HepG2 (cell line): ENCODE data around the gene B4GALT5. TPM values are rescaled to one million over a fixed set of nuclear protein-coding genes. Genes with fewer than 3 reads are reported as not detected.

Source experiments
- AHR ChIP-seq: IDR thresholded peaks from 2 replicates; pipeline ENCODE4 v1.6.1; 2018; ENCODE audit warnings: missing genetic modification reagents, missing compliant biosample characterization
- HOXA9 ChIP-seq: sonication (generic); formaldehyde crosslinking; IDR thresholded peaks from 2 replicates; pipeline ENCODE4 v1.8.1; 2022; ENCODE audit warnings: missing genetic modification reagents, mild to moderate bottlenecking, moderate library complexity, borderline replicate concordance
- KDM2A ChIP-seq: sonication (generic); formaldehyde crosslinking; IDR thresholded peaks from 2 replicates; pipeline ENCODE4 v1.4.0; 2020; ENCODE audit warnings: low read depth, missing genetic modification reagents, borderline replicate concordance
- MAFK ChIP-seq, 2 experiments: IDR thresholded peaks in 1 of 2; conservative IDR thresholded peaks in 1 of 2; 2 replicates each; pipeline ENCODE4 v1.6.1; 2011; ENCODE audit warnings: improper control_type of control experiment in 2 of 2, low read length in 2 of 2
- NCOR1 ChIP-seq: fragments of 200-600 bp; sonication (generic); IDR thresholded peaks from 2 replicates; pipeline ENCODE4 v1.7.0; 2017; ENCODE audit warnings: antibody characterized with exemption, low read length, borderline replicate concordance
- RBAK ChIP-seq: sonication (generic); formaldehyde crosslinking; IDR thresholded peaks from 2 replicates; pipeline ENCODE4 v1.5.1; 2020; ENCODE audit warnings: mild to moderate bottlenecking, missing genetic modification reagents
- REPIN1 ChIP-seq: sonication (generic); formaldehyde crosslinking; IDR thresholded peaks from 2 replicates; pipeline ENCODE4 v1.8.0; 2022; ENCODE audit warnings: missing genetic modification reagents, low read depth, mild to moderate bottlenecking, borderline replicate concordance
- SALL2 ChIP-seq: sonication (generic); formaldehyde crosslinking; IDR thresholded peaks from 2 replicates; pipeline ENCODE4 v1.8.1; 2023; ENCODE audit warnings: mild to moderate bottlenecking, missing genetic modification reagents, inconsistent platforms
- SOX6 ChIP-seq, 2 experiments: fragments of 450-650 bp in 1 of 2; sonication (generic) in 1 of 2; formaldehyde crosslinking in 1 of 2; IDR thresholded peaks; 2 replicates each; pipeline versions ENCODE4 v1.4.0 to v1.6.1; 2017 to 2020; ENCODE audit warnings: antibody characterized with exemption in 1 of 2, mild to moderate bottlenecking in 1 of 2, missing genetic modification reagents in 1 of 2
- SP1 ChIP-seq, 2 experiments: fragments of 450-650 bp in 1 of 2; sonication (generic) in 1 of 2; formaldehyde crosslinking in 1 of 2; IDR thresholded peaks; 2 replicates each; pipeline versions ENCODE4 v1.4.0 to v1.6.1; 2016 to 2020; ENCODE audit warnings: missing genetic modification reagents in 1 of 2
- XBP1 ChIP-seq: sonication (generic); formaldehyde crosslinking; IDR thresholded peaks from 2 replicates; pipeline ENCODE4 v1.5.0; 2020; ENCODE audit warnings: missing genetic modification reagents
- ZNF20 ChIP-seq: sonication (generic); formaldehyde crosslinking; IDR thresholded peaks from 2 replicates; pipeline ENCODE4 v1.4.0; 2020; ENCODE audit warnings: mild to moderate bottlenecking, moderate library complexity, missing genetic modification reagents
- ZNF713 ChIP-seq: sonication (generic); formaldehyde crosslinking; IDR thresholded peaks from 2 replicates; pipeline ENCODE4 v1.4.0; 2020; ENCODE audit warnings: mild to moderate bottlenecking, missing genetic modification reagents
- ZNF781 ChIP-seq: sonication (generic); formaldehyde crosslinking; IDR thresholded peaks from 2 replicates; pipeline ENCODE4 v1.5.1; 2020; ENCODE audit warnings: borderline replicate concordance, mild to moderate bottlenecking, missing genetic modification reagents; ENCODE audit errors: not compliant biosample characterization
- ZNF782 ChIP-seq: sonication (generic); formaldehyde crosslinking; IDR thresholded peaks from 2 replicates; pipeline ENCODE4 v1.4.0; 2020; ENCODE audit warnings: missing genetic modification reagents, mild to moderate bottlenecking, borderline replicate concordance
- polyA plus RNA-seq, 8 experiments: library from polyadenylated mRNA; depleted of rRNA in 3 of 8; stranded (reverse) in 7 of 8; unstranded in 1 of 8; fragments of >200 nt; fragmentation: Illumina TruSeq in 4 of 8; extraction: Trizol in 4 of 8; gene quantifications; 2 replicates each; pipeline versions ENCODE4 v1.2.1 to v1.2.3, GENCODE V29; 2011 to 2016; ENCODE audit warnings: low read depth in 4 of 8, missing spikeins in 1 of 8, mixed read lengths in 1 of 8; ENCODE audit not compliant: insufficient read depth in 1 of 8
- total RNA-seq, 5 experiments: library from RNA; depleted of rRNA; stranded (reverse); fragments of >200 nt; fragmentation: Illumina TruSeq; extraction: Trizol; gene quantifications; 2 replicates each; pipeline ENCODE4 v1.2.3, GENCODE V29; 2016; ENCODE audit warnings: low read depth in 1 of 5
- TF ChIP-seq, protein P1 (sequence below): sonication (generic); formaldehyde crosslinking; IDR thresholded peaks from 2 replicates; pipeline ENCODE4 v1.5.0; 2020; ENCODE audit warnings: missing genetic modification reagents
- TF ChIP-seq, protein P2 (sequence below): sonication (generic); formaldehyde crosslinking; IDR thresholded peaks from 2 replicates; pipeline ENCODE4 v1.5.0; 2020; ENCODE audit warnings: missing genetic modification reagents, mild to moderate bottlenecking, borderline replicate concordance
- TF ChIP-seq, protein P3 (sequence below): sonication (generic); formaldehyde crosslinking; IDR thresholded peaks from 2 replicates; pipeline ENCODE4 v1.4.0; 2020; ENCODE audit warnings: missing genetic modification reagents, borderline replicate concordance
- TF ChIP-seq, protein P4 (sequence below): sonication (generic); formaldehyde crosslinking; IDR thresholded peaks from 2 replicates; pipeline ENCODE4 v1.5.1; 2020; ENCODE audit warnings: mild to moderate bottlenecking, moderate library complexity, missing genetic modification reagents

B4GALT5 gene
- total and polyA plus RNA-seq, 2 of the 13 experiments (the other 11 are each of a cell fraction or from before 2014, with no cell fraction given) = 27.3 to 30.9 TPM

DNA sequence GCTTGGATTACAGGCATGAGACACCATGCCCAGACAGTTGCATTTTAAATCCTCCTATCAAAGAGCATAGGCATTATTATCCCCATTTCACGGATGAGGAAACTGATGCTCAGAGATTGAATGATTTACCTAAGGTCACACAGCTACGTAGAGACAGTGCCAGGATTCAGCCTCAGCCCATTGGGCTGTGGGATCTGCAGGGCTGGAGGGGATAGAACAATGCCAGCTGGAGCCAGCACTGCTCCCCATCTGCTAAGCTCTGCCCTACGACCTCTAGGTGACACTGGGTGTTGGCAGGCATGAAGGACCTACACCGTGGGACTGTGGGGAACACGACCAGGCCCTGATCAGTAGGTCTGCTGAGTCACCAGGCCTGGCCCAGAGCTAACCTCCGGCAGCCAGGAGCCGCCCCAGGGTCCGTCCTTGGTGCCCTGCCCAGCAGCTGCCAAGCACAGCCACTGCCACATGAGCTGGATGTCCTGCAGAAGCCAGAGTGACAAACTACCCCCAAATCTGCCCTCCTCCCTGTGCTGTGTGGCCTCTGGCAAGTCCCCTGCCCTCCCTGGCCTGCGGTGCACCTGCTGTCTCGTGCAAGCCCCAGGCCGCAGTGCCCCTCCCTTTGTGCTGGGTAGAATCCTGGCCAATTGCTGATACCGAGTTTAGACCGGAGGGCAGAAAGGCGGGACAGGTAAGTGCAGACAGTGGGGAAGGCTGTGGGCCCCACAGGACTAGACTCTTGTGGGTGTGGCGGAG, 98.1 kb downstream of the B4GALT5 start (continued):
- no peak for TF ChIP-seq SOX6 (IDR thresholded peaks at IDR 0.05)
- no peak for TF ChIP-seq SOX6 (CRISPR knock-in tag; IDR thresholded peaks at IDR 0.05)
- TF ChIP-seq XBP1 (CRISPR knock-in tag) = no peak
- TF ChIP-seq ZNF713 (CRISPR knock-in tag) = no peak
- TF ChIP-seq NCOR1 = no peak
- TF ChIP-seq, protein P1, sequence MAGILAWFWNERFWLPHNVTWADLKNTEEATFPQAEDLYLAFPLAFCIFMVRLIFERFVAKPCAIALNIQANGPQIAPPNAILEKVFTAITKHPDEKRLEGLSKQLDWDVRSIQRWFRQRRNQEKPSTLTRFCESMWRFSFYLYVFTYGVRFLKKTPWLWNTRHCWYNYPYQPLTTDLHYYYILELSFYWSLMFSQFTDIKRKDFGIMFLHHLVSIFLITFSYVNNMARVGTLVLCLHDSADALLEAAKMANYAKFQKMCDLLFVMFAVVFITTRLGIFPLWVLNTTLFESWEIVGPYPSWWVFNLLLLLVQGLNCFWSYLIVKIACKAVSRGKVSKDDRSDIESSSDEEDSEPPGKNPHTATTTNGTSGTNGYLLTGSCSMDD (CRISPR knock-in tag) = no peak
- peak; percentile 80; the same call in 1 of the 2 replicates for TF ChIP-seq RBAK (CRISPR knock-in tag)
- TF ChIP-seq, protein P2, sequence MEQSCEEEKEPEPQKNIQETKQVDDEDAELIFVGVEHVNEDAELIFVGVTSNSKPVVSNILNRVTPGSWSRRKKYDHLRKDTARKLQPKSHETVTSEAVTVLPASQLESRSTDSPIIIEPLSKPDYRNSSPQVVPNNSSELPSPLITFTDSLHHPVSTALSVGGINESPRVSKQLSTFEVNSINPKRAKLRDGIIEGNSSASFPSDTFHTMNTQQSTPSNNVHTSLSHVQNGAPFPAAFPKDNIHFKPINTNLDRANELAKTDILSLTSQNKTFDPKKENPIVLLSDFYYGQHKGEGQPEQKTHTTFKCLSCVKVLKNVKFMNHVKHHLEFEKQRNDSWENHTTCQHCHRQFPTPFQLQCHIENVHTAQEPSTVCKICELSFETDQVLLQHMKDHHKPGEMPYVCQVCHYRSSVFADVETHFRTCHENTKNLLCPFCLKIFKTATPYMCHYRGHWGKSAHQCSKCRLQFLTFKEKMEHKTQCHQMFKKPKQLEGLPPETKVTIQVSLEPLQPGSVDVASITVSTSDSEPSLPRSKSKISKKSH (CRISPR knock-in tag) = peak; percentile 82; the same call in 1 of the 2 replicates
- TF ChIP-seq ZNF781 (CRISPR knock-in tag) = peak; percentile 31
- no peak; the same call in 1 of the 2 replicates for TF ChIP-seq KDM2A (CRISPR knock-in tag)
- 0 out of 2 replicates have a peak, but pooled peaks have one; percentile 10 for TF ChIP-seq AHR
- TF ChIP-seq, protein P3, sequence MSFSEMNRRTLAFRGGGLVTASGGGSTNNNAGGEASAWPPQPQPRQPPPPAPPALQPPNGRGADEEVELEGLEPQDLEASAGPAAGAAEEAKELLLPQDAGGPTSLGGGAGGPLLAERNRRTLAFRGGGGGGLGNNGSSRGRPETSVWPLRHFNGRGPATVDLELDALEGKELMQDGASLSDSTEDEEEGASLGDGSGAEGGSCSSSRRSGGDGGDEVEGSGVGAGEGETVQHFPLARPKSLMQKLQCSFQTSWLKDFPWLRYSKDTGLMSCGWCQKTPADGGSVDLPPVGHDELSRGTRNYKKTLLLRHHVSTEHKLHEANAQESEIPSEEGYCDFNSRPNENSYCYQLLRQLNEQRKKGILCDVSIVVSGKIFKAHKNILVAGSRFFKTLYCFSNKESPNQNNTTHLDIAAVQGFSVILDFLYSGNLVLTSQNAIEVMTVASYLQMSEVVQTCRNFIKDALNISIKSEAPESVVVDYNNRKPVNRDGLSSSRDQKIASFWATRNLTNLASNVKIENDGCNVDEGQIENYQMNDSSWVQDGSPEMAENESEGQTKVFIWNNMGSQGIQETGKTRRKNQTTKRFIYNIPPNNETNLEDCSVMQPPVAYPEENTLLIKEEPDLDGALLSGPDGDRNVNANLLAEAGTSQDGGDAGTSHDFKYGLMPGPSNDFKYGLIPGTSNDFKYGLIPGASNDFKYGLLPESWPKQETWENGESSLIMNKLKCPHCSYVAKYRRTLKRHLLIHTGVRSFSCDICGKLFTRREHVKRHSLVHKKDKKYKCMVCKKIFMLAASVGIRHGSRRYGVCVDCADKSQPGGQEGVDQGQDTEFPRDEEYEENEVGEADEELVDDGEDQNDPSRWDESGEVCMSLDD (CRISPR knock-in tag) = no peak
- TF ChIP-seq REPIN1 (CRISPR knock-in tag) = no peak
- TF ChIP-seq MAFK (conservative IDR thresholded peaks at IDR 0.05 in 1 of 2, IDR thresholded peaks at IDR 0.05 in 1 of 2; ENCODE audit: low read length in 2 of 2) = peak; percentile 25 to 67; a peak in 3 of 4 replicates
- TF ChIP-seq, protein P4, sequence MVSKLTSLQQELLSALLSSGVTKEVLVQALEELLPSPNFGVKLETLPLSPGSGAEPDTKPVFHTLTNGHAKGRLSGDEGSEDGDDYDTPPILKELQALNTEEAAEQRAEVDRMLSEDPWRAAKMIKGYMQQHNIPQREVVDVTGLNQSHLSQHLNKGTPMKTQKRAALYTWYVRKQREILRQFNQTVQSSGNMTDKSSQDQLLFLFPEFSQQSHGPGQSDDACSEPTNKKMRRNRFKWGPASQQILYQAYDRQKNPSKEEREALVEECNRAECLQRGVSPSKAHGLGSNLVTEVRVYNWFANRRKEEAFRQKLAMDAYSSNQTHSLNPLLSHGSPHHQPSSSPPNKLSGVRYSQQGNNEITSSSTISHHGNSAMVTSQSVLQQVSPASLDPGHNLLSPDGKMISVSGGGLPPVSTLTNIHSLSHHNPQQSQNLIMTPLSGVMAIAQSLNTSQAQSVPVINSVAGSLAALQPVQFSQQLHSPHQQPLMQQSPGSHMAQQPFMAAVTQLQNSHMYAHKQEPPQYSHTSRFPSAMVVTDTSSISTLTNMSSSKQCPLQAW (CRISPR knock-in tag) = 0 out of 2 replicates have a peak, but pooled peaks have one; percentile 8
- TF ChIP-seq ZNF20 (CRISPR knock-in tag) = no peak
- TF ChIP-seq ZNF782 = peak; percentile 64; the same call in 1 of the 2 replicates
- TF ChIP-seq SP1 (IDR thresholded peaks at IDR 0.05) = no peak
- TF ChIP-seq SP1 (CRISPR knock-in tag; IDR thresholded peaks at IDR 0.05) = no peak
- TF ChIP-seq HOXA9 (CRISPR knock-in tag) = no peak
- 0 out of 2 replicates have a peak, but pooled peaks have one; percentile 35 for TF ChIP-seq SALL2
